DND-41 (cell line): Measurements from ENCODE around the gene MTARC2.

Experiments used
- EZH2 ChIP-seq: IDR thresholded peaks from 3 replicates; pipeline ENCODE4 v1.6.1; 2012; ENCODE audit warnings: borderline replicate concordance, low read depth, mild to moderate bottlenecking, moderate library complexity, low read length, inconsistent platforms; ENCODE audit not compliant: severe bottlenecking
- TF ChIP-seq, protein P1 (sequence below): IDR thresholded peaks from 2 replicates; pipeline ENCODE4 v1.5.1; 2012; ENCODE audit warnings: borderline replicate concordance, low read length, moderate library complexity, mild to moderate bottlenecking; ENCODE audit not compliant: poor library complexity, severe bottlenecking; ENCODE audit errors: extremely low read depth

DNA sequence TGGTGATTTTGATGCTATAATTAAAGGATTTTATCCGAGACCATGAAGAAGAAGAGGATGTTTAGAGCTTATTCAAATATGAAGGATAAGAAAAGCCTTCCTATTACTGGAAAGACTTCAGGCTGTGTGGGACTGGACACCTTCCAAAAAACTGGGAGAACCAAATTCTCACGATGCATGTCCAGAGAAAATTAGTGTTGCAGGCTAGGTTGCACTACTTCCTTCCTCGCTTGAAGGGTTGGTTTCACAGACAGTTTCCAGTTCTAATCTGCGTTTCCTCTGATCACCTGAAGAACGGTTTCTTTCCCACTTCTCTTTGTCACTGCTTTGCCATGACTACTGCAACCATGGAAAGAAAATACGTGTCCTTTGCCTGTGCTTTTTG is 2.0 kb downstream of the MTARC2 start:
- TF ChIP-seq, protein P1, sequence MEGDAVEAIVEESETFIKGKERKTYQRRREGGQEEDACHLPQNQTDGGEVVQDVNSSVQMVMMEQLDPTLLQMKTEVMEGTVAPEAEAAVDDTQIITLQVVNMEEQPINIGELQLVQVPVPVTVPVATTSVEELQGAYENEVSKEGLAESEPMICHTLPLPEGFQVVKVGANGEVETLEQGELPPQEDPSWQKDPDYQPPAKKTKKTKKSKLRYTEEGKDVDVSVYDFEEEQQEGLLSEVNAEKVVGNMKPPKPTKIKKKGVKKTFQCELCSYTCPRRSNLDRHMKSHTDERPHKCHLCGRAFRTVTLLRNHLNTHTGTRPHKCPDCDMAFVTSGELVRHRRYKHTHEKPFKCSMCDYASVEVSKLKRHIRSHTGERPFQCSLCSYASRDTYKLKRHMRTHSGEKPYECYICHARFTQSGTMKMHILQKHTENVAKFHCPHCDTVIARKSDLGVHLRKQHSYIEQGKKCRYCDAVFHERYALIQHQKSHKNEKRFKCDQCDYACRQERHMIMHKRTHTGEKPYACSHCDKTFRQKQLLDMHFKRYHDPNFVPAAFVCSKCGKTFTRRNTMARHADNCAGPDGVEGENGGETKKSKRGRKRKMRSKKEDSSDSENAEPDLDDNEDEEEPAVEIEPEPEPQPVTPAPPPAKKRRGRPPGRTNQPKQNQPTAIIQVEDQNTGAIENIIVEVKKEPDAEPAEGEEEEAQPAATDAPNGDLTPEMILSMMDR = no peak
- TF ChIP-seq EZH2 = no peak
